ENCODE results near the gene AKIRIN2.

AKIRIN2 gene

GRCh38 chr6:87701676-87702588, at the start of gene AKIRIN2:
Gene AKIRIN2 (minus strand): TSS chr6:87702233. CDS start chr6:87701684, 549 bp downstream.
- peak; percentile 92 to 99 (median 96) for DNase-seq

GRCh38 chr6:87747646-87748045, 45.6 kb upstream of the AKIRIN2 start:
- intact Hi-C loops (cut with DNase I): no loop called here
- DNase-seq: no peak

More at GRCh38 chr6:87701676-87702588, at the start of gene AKIRIN2:
- intact Hi-C loops (cut with DNase I): loop anchor here (1.0 to 10.0 kb wide), 3 partner anchors 21 to 230 kb away; partner anchors contain the start of genes RARS2 and SLC35A1

- intact Hi-C loops (cut with DNase I): no loop called here
- DNase-seq: peak in 1 of 10 donors; percentile 4
Observed at GRCh38 chr6:87745966-87746721, 44.1 kb upstream of the AKIRIN2 start.

- intact Hi-C loops (cut with DNase I): no loop called here
- DNase-seq: no peak
Observed at GRCh38 chr6:87743454-87743853, 41.4 kb upstream of the AKIRIN2 start.

- DNase-seq: no peak
- intact Hi-C loops (cut with DNase I): no loop called here
Observed at GRCh38 chr6:87742106-87742505, 40.1 kb upstream of the AKIRIN2 start.

- intact Hi-C loops (cut with DNase I): no loop called here
- DNase-seq: peak in 1 of 10 donors; percentile 1
Observed at GRCh38 chr6:87741001-87741650, 39.1 kb upstream of the AKIRIN2 start.

- no peak for DNase-seq
- intact Hi-C loops (cut with DNase I): no loop called here
Observed at GRCh38 chr6:87738744-87739143, 36.7 kb upstream of the AKIRIN2 start.

GRCh38 chr6:87738000-87738399, 36.0 kb upstream of the AKIRIN2 start:
- no peak for DNase-seq
- intact Hi-C loops (cut with DNase I): no loop called here

- no peak for DNase-seq
- intact Hi-C loops (cut with DNase I): no loop called here
Observed at GRCh38 chr6:87736809-87737540, 34.9 kb upstream of the AKIRIN2 start.

GRCh38 chr6:87731818-87732661, 30.0 kb upstream of the AKIRIN2 start:
- intact Hi-C loops (cut with DNase I): no loop called here
- peak in 6 of 10 donors; percentile 35 to 89 (median 50) for DNase-seq

- no peak for DNase-seq
- intact Hi-C loops (cut with DNase I): no loop called here
Observed at GRCh38 chr6:87731080-87731479, 29.0 kb upstream of the AKIRIN2 start.

- intact Hi-C loops (cut with DNase I): no loop called here
- peak in 1 of 10 donors; percentile 12 for DNase-seq
Observed at GRCh38 chr6:87729965-87730719, 28.1 kb upstream of the AKIRIN2 start.

- intact Hi-C loops (cut with DNase I): no loop called here
- DNase-seq: no peak
Observed at GRCh38 chr6:87728706-87729105, 26.7 kb upstream of the AKIRIN2 start.

GRCh38 chr6:87724983-87725811, 23.2 kb upstream of the AKIRIN2 start:
- DNase-seq: peak in 1 of 10 donors; percentile 84
- intact Hi-C loops (cut with DNase I): no loop called here

- peak; percentile 40 to 95 (median 73) for DNase-seq
- intact Hi-C loops (cut with DNase I): loop anchor here (2.0 kb wide), 1 partner anchor 23 kb away; no protein-coding TSS in a partner anchor
Observed at GRCh38 chr6:87723170-87724078, 21.4 kb upstream of the AKIRIN2 start.

- no peak for DNase-seq
- intact Hi-C loops (cut with DNase I): loop anchor here (2.0 kb wide), 1 partner anchor 22 kb away; no protein-coding TSS in a partner anchor
Observed at GRCh38 chr6:87722540-87723169, 20.6 kb upstream of the AKIRIN2 start.

Measured in posterior cingulate gyrus (tissue), 11 donors.